H9 (cell line): ENCODE data around the gene HCRTR1. TPM values are rescaled to one million over a fixed set of nuclear protein-coding genes. Genes with fewer than 3 reads are reported as not detected.

Experiments used
- DNase-seq: peaks from one replicate; pipeline ENCODE4 v3.0.0-alpha.2; 2017
- H2AFZ ChIP-seq: one replicate; pipeline ENCODE4 v1.6.1; 2013; ENCODE audit warnings: mild to moderate bottlenecking, low read length, control low read depth, moderate library complexity
- H2AK5ac ChIP-seq: 2 replicates; pipeline ENCODE4 v1.6.1; 2013; ENCODE audit warnings: low read length, control low read depth, mixed read lengths; ENCODE audit not compliant: insufficient read length
- H2BK120ac ChIP-seq: one replicate; pipeline ENCODE4 v1.6.1; 2013; ENCODE audit warnings: low read depth, mild to moderate bottlenecking, low read length, control low read depth, inconsistent platforms; ENCODE audit not compliant: poor library complexity, severe bottlenecking
- H2BK12ac ChIP-seq: 2 replicates; pipeline ENCODE4 v1.6.1; 2013; ENCODE audit warnings: low read length, control low read depth, mixed read lengths, low read depth; ENCODE audit not compliant: insufficient read length
- H2BK15ac ChIP-seq: 2 replicates; pipeline ENCODE4 v1.6.1; 2013; ENCODE audit warnings: low read depth, low read length, control low read depth
- H2BK20ac ChIP-seq: one replicate; pipeline ENCODE4 v1.6.1; 2013; ENCODE audit warnings: low read depth, mild to moderate bottlenecking, low read length, control low read depth, inconsistent platforms; ENCODE audit not compliant: poor library complexity, severe bottlenecking
- H2BK5ac ChIP-seq: 2 replicates; pipeline ENCODE4 v1.6.1; 2013; ENCODE audit warnings: low read length, control low read depth, mixed read lengths; ENCODE audit not compliant: insufficient read length
- H3K14ac ChIP-seq: 2 replicates; pipeline ENCODE4 v1.6.1; 2013; ENCODE audit warnings: low read length, control low read depth; ENCODE audit not compliant: insufficient read depth
- H3K18ac ChIP-seq: 2 replicates; pipeline ENCODE4 v1.6.1; 2013; ENCODE audit warnings: low read depth, mild to moderate bottlenecking, mixed read lengths, low read length, control low read depth; ENCODE audit not compliant: insufficient read length
- H3K23ac ChIP-seq: 2 replicates; pipeline ENCODE4 v1.6.1; 2013; ENCODE audit warnings: low read length, control low read depth, mixed read lengths, low read depth; ENCODE audit not compliant: insufficient read length
- H3K23me2 ChIP-seq: 2 replicates; pipeline ENCODE4 v1.6.1; 2013; ENCODE audit warnings: low read depth, mild to moderate bottlenecking, mixed read lengths, low read length, control low read depth; ENCODE audit not compliant: insufficient read length, poor library complexity, severe bottlenecking
- H3K27ac ChIP-seq: 2 replicates; pipeline ENCODE4 v1.5.1; 2013; ENCODE audit warnings: low read length, control low read depth, mixed read lengths, low read depth; ENCODE audit not compliant: insufficient read length
- H3K27me3 ChIP-seq: 2 replicates; pipeline ENCODE4 v1.6.1; 2013; ENCODE audit warnings: low read length, control low read depth, inconsistent platforms; ENCODE audit not compliant: insufficient read depth
- H3K4ac ChIP-seq: 2 replicates; pipeline ENCODE4 v1.6.1; 2013; ENCODE audit warnings: low read depth, mild to moderate bottlenecking, control low read depth, inconsistent platforms, low read length, moderate library complexity
- H3K4me1 ChIP-seq: 2 replicates; pipeline ENCODE4 v1.6.1; 2013; ENCODE audit warnings: low read length, control low read depth, inconsistent platforms; ENCODE audit not compliant: insufficient read depth
- H3K4me2 ChIP-seq: 2 replicates; pipeline ENCODE4 v1.6.1; 2013; ENCODE audit warnings: low read length, control low read depth, mixed read lengths; ENCODE audit not compliant: insufficient read length, insufficient read depth
- H3K56ac ChIP-seq: 2 replicates; pipeline ENCODE4 v1.6.1; 2013; ENCODE audit warnings: low read depth, mild to moderate bottlenecking, mixed read lengths, low read length, control low read depth; ENCODE audit not compliant: insufficient read length
- H3K79me1 ChIP-seq: 2 replicates; pipeline ENCODE4 v1.6.1; 2013; ENCODE audit warnings: low read depth, mild to moderate bottlenecking, moderate library complexity, low read length, control low read depth, inconsistent platforms; ENCODE audit not compliant: insufficient read depth, poor library complexity, severe bottlenecking
- H3K79me2 ChIP-seq: 2 replicates; pipeline ENCODE4 v1.6.1; 2013; ENCODE audit warnings: low read length, control low read depth, inconsistent platforms; ENCODE audit not compliant: insufficient read depth
- H3K9ac ChIP-seq: 2 replicates; pipeline ENCODE4 v1.6.1; 2013; ENCODE audit warnings: low read length, control low read depth, mixed read lengths; ENCODE audit not compliant: insufficient read length; ENCODE audit errors: extremely low read depth
- H3K9me3 ChIP-seq: one replicate; pipeline ENCODE4 v1.6.1; 2013; ENCODE audit warnings: low read depth, low read length, inconsistent platforms; ENCODE audit not compliant: control insufficient read depth
- H3T11ph ChIP-seq: one replicate; pipeline ENCODE4 v1.6.1; 2013; ENCODE audit warnings: mild to moderate bottlenecking, low read length, control low read depth, inconsistent platforms
- H4K20me1 ChIP-seq: one replicate; pipeline ENCODE4 v1.6.1; 2013; ENCODE audit not compliant: control insufficient read depth, insufficient read length, insufficient read depth
- H4K5ac ChIP-seq: 2 replicates; pipeline ENCODE4 v1.6.1; 2013; ENCODE audit warnings: low read depth, mild to moderate bottlenecking, mixed read lengths, low read length, control low read depth; ENCODE audit not compliant: insufficient read length
- H4K8ac ChIP-seq: replicated peaks from 2 replicates; pipeline ENCODE4 v1.6.1; 2013; ENCODE audit warnings: low read length, control low read depth, mixed read lengths, low read depth; ENCODE audit not compliant: insufficient read length
- H4K91ac ChIP-seq: 2 replicates; pipeline ENCODE4 v1.6.1; 2013; ENCODE audit warnings: low read depth, mild to moderate bottlenecking, moderate library complexity, mixed read lengths, low read length, control low read depth; ENCODE audit not compliant: insufficient read length
- H3K27ac Mint-ChIP-seq, 3 experiments: 2 replicates in 2 of 3; 3 replicates in 1 of 3; pipeline ENCODE4 v1.8.0; 2020 to 2021; ENCODE audit warnings: mixed read lengths in 3 of 3, mild to moderate bottlenecking in 1 of 3, moderate library complexity in 1 of 3
- H3K27me3 Mint-ChIP-seq: 2 replicates; pipeline ENCODE4 v1.8.0; 2021; ENCODE audit warnings: low read depth, mild to moderate bottlenecking, moderate library complexity, mixed read lengths
- H3K36me3 Mint-ChIP-seq, 3 experiments: 2 replicates in 2 of 3; 3 replicates in 1 of 3; pipeline ENCODE4 v1.8.0; 2020 to 2021; ENCODE audit warnings: low read depth in 3 of 3, mixed read lengths in 3 of 3; ENCODE audit not compliant: insufficient read depth in 1 of 3
- H3K4me1 Mint-ChIP-seq, 2 experiments: 2 replicates each; pipeline ENCODE4 v1.8.0; 2020; ENCODE audit warnings: mixed read lengths in 2 of 2
- H3K4me3 Mint-ChIP-seq, 2 experiments: 2 replicates in 1 of 2; 3 replicates in 1 of 2; pipeline ENCODE4 v1.8.0; 2020 to 2021; ENCODE audit warnings: mild to moderate bottlenecking in 2 of 2, mixed read lengths in 2 of 2, moderate library complexity in 1 of 2
- H3K9me3 Mint-ChIP-seq, 2 experiments: 2 replicates in 1 of 2; 3 replicates in 1 of 2; pipeline ENCODE4 v1.8.0; 2020; ENCODE audit warnings: mild to moderate bottlenecking in 2 of 2, mixed read lengths in 2 of 2, moderate library complexity in 1 of 2
- WGBS: extraction: QIAGEN DNeasy Blood & Tissue Kit; methylation state at CpG from one replicate; pipeline ENCODE4 v1.1.7; 2013; ENCODE audit warnings: missing lambda C conversion rate, low lambda C conversion rate, mixed read lengths; ENCODE audit not compliant: insufficient read length; ENCODE audit errors: extremely low coverage; 5-methylcytosine and 5-hydroxymethylcytosine counted together
- total RNA-seq: library from RNA; stranded (reverse); gene quantifications from 2 replicates; pipeline ENCODE4 v1.2.1, GENCODE V29; 2021
- TF ChIP-seq, protein P1 (sequence below): fragments of 200-600 bp; sonication (generic); conservative IDR thresholded peaks from 3 replicates; pipeline ENCODE4 v1.8.0; 2021; ENCODE audit warnings: antibody characterized with exemption, mild to moderate bottlenecking

Gene HCRTR1
- total RNA-seq, 1 experiment from 2014 or later: not detected

DNA sequence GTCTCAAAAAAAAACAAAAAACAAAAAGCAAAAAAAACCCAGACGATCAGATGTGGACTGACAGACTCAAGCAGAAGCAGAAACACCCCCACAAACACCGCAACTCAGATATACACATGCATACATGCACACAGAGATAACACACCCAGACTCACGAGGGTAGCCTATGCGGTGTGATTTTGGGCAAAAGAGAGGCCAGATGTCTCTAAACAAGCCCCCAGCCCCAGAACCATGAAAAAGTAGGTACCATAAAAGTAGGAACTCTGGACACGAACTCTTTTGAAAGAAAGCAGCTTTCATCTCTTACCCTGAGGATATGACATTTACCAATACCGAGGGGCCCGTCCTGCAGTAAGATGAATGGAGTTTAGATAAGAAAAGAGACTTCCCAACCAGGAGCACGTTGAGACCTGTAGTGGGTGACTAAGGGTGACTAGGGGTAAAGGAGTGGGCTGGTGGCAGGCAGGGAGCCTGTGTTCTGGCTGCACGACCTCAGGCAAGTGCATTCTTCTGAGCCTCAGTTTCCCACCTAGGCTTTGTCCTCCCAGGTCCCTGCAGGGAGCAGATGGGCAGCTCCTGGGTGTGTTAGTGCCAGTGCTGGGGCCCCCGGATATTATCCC lies 42.6 kb upstream of the HCRTR1 start:
- DNase-seq: no peak
- Mint-ChIP-seq H3K9me3 (no peaks in the 10 kb centered on the region), H3K4me3 (no peak overlapping the region), H3K27ac (no peak overlapping the region), H3K4me1 (peaks cover 18 to 27% of the 10 kb centered on the region in 2 experiments), H3K36me3 (no peaks in the 10 kb centered on the region), H3K27me3 (peaks cover 7% of the 10 kb centered on the region)
- no peak overlapping the region for H3K14ac ChIP-seq
- no peaks in the 10 kb centered on the region for H3K23me2 ChIP-seq
- no peaks in the 10 kb centered on the region for H4K20me1 ChIP-seq
- no peak overlapping the region for H3T11ph ChIP-seq
- no peak overlapping the region for H3K4ac ChIP-seq
- H2BK12ac ChIP-seq: no peak overlapping the region
- H3K23ac ChIP-seq: no peak overlapping the region
- no peak overlapping the region for H2AFZ ChIP-seq
- no peaks in the 10 kb centered on the region for H3K79me1 ChIP-seq
- H2BK120ac ChIP-seq: no peak overlapping the region
- no peak overlapping the region for H3K56ac ChIP-seq
- H4K5ac ChIP-seq: no peak overlapping the region
- TF ChIP-seq, protein P1, sequence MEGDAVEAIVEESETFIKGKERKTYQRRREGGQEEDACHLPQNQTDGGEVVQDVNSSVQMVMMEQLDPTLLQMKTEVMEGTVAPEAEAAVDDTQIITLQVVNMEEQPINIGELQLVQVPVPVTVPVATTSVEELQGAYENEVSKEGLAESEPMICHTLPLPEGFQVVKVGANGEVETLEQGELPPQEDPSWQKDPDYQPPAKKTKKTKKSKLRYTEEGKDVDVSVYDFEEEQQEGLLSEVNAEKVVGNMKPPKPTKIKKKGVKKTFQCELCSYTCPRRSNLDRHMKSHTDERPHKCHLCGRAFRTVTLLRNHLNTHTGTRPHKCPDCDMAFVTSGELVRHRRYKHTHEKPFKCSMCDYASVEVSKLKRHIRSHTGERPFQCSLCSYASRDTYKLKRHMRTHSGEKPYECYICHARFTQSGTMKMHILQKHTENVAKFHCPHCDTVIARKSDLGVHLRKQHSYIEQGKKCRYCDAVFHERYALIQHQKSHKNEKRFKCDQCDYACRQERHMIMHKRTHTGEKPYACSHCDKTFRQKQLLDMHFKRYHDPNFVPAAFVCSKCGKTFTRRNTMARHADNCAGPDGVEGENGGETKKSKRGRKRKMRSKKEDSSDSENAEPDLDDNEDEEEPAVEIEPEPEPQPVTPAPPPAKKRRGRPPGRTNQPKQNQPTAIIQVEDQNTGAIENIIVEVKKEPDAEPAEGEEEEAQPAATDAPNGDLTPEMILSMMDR: no peak
- H3K9ac ChIP-seq: no peak overlapping the region
- no peaks in the 10 kb centered on the region for H3K79me2 ChIP-seq
- H3K27ac ChIP-seq: no peak overlapping the region
- H2BK20ac ChIP-seq: no peak overlapping the region
- H4K91ac ChIP-seq: no peak overlapping the region
- no peaks in the 10 kb centered on the region for H3K27me3 ChIP-seq
- H3K4me1 ChIP-seq: peaks cover 5% of the 10 kb centered on the region; the same call in 1 of the 2 replicates
- no peaks in the 10 kb centered on the region for H3K9me3 ChIP-seq
- no CpG with 5 or more reads among the region's 10 CpGs for WGBS
- H3K18ac ChIP-seq: no peak overlapping the region
- H4K8ac ChIP-seq: no peak overlapping the region
- H2BK15ac ChIP-seq: no peak overlapping the region
- H2AK5ac ChIP-seq: no peak overlapping the region
- H3K4me2 ChIP-seq: no peak overlapping the region
- no peak overlapping the region for H2BK5ac ChIP-seq
